LNCaP clone FGC (cell line): ENCODE results near the gene PRF1.

Experiments
- DNase-seq: peaks from one replicate; pipeline ENCODE4 v3.0.0-alpha.2; 2011; ENCODE audit warnings: low read depth
- H3K4me3 ChIP-seq: 2 replicates; pipeline ENCODE4 v1.5.1; 2011; ENCODE audit warnings: mild to moderate bottlenecking, low read depth, low read length, control low read depth
- CTCF ChIP-seq: IDR thresholded peaks from 2 replicates; pipeline ENCODE4 v1.5.1; 2012; ENCODE audit warnings: mild to moderate bottlenecking; ENCODE audit not compliant: control insufficient read depth, insufficient read depth; ENCODE audit errors: extremely low read depth

Gene PRF1

GRCh38 chr10:70565556-70566514 is 36.7 kb downstream of the PRF1 start:
- TF ChIP-seq CTCF, result no peak
- no peak overlapping the region for H3K4me3 ChIP-seq
- DNase-seq, result no peak

GRCh38 chr10:70564901-70565351 is 37.6 kb downstream of the PRF1 start:
- no peak for DNase-seq
- H3K4me3 ChIP-seq, result no peak overlapping the region
- TF ChIP-seq CTCF, result peak; percentile 30; the same call in 1 of the 2 replicates

GRCh38 chr10:70564113-70564725 is 38.3 kb downstream of the PRF1 start:
- no peak for DNase-seq
- no peak for TF ChIP-seq CTCF
- no peak overlapping the region for H3K4me3 ChIP-seq

GRCh38 chr10:70563230-70563629 is 39.3 kb downstream of the PRF1 start:
- TF ChIP-seq CTCF, result no peak
- no peak for DNase-seq
- H3K4me3 ChIP-seq, result no peak overlapping the region

- TF ChIP-seq CTCF, result no peak
- no peak overlapping the region for H3K4me3 ChIP-seq
- no peak for DNase-seq
These were observed 40.3 kb downstream of the PRF1 start for GRCh38 chr10:70562036-70562755.

- no peak for TF ChIP-seq CTCF
- DNase-seq, result no peak
- no peak overlapping the region for H3K4me3 ChIP-seq
These were observed 41.0 kb downstream of the PRF1 start for GRCh38 chr10:70561558-70561957.
